Measurements from ENCODE around the gene UGT1A1. TPM values are rescaled to one million over a fixed set of nuclear protein-coding genes. Genes with fewer than 3 reads are reported as not detected.

UGT1A1 gene
- total and polyA plus RNA-seq, 2 of the 13 experiments (the other 11 are each of a cell fraction or from before 2014, with no cell fraction given), result 0.69 to 0.75 TPM

DNA sequence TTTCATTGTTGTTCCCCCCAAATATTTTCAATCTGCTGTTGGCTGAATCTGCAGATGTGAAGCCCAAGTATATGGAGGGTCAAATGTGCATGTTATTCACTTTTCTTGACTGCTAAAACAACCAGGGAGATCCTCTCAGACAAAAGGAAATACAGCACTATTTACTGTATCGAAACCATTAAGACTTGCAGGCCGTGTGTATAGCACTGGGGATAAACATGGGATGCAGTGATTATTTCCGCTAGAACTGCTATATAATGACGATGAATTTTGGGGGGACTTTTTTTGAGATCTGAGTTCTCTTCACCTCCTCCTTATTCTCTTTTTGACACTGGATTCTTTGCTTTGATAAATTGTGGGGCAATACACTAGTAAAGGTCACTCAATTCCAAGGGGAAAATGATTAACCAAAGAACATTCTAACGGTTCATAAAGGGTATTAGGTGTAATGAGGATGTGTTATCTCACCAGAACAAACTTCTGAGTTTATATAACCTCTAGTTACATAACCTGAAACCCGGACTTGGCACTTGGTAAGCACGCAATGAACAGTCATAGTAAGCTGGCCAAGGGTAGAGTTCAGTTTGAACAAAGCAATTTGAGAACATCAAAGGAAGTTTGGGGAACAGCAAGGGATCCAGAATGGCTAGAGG, 3.5 kb upstream of the UGT1A1 start (continued):
- peak; percentile 63; the same call in 1 of the 2 replicates for TF ChIP-seq SPEN (CRISPR knock-in tag; IDR thresholded peaks at IDR 0.05; ENCODE audit: low read depth)
- TF ChIP-seq GABPB1 (CRISPR knock-in tag; IDR thresholded peaks at IDR 0.05), result 0 out of 2 replicates have a peak, but pooled peaks have one; percentile 19
- no peak for TF ChIP-seq SRY (CRISPR knock-in tag; IDR thresholded peaks at IDR 0.05)
- TF ChIP-seq EEA1 (CRISPR knock-in tag; IDR thresholded peaks at IDR 0.05; ENCODE audit: borderline replicate concordance), result no peak
- TF ChIP-seq RFXANK (CRISPR knock-in tag; IDR thresholded peaks at IDR 0.05), result no peak
- no peak for TF ChIP-seq KDM2A (CRISPR knock-in tag; IDR thresholded peaks at IDR 0.05; ENCODE audit: borderline replicate concordance, low read depth)
- TF ChIP-seq, protein P1, sequence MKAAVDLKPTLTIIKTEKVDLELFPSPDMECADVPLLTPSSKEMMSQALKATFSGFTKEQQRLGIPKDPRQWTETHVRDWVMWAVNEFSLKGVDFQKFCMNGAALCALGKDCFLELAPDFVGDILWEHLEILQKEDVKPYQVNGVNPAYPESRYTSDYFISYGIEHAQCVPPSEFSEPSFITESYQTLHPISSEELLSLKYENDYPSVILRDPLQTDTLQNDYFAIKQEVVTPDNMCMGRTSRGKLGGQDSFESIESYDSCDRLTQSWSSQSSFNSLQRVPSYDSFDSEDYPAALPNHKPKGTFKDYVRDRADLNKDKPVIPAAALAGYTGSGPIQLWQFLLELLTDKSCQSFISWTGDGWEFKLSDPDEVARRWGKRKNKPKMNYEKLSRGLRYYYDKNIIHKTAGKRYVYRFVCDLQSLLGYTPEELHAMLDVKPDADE (CRISPR knock-in tag; IDR thresholded peaks at IDR 0.05), result no peak
- TF ChIP-seq, protein P2, sequence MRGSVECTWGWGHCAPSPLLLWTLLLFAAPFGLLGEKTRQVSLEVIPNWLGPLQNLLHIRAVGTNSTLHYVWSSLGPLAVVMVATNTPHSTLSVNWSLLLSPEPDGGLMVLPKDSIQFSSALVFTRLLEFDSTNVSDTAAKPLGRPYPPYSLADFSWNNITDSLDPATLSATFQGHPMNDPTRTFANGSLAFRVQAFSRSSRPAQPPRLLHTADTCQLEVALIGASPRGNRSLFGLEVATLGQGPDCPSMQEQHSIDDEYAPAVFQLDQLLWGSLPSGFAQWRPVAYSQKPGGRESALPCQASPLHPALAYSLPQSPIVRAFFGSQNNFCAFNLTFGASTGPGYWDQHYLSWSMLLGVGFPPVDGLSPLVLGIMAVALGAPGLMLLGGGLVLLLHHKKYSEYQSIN (CRISPR knock-in tag; IDR thresholded peaks at IDR 0.05; ENCODE audit: borderline replicate concordance), result no peak
- TF ChIP-seq SAFB2 (CRISPR knock-in tag; IDR thresholded peaks at IDR 0.05; ENCODE audit: borderline replicate concordance, low read depth), result no peak
- no peak; the same call in 1 of the 2 replicates for TF ChIP-seq ZNF556 (CRISPR knock-in tag; IDR thresholded peaks at IDR 0.05; ENCODE audit: borderline replicate concordance)
- peak; percentile 33; the same call in 1 of the 2 replicates for TF ChIP-seq NFE2L2 (IDR thresholded peaks at IDR 0.05; ENCODE audit: low read length)
- TF ChIP-seq ZNF232 (CRISPR knock-in tag; IDR thresholded peaks at IDR 0.05; ENCODE audit: borderline replicate concordance), result peak; percentile 74; the same call in 1 of the 2 replicates
- 0 out of 2 replicates have a peak, but pooled peaks have one; percentile 52 for TF ChIP-seq KLF12 (CRISPR knock-in tag; IDR thresholded peaks at IDR 0.05; ENCODE audit: borderline replicate concordance)
- peak; percentile 78; the same call in 1 of the 2 replicates for TF ChIP-seq HNRNPUL1 (IDR thresholded peaks at IDR 0.05; ENCODE audit: low read depth, low read length)
- TF ChIP-seq ZNF724P (CRISPR knock-in tag; IDR thresholded peaks at IDR 0.05; ENCODE audit: borderline replicate concordance), result peak; percentile 84; the same call in 1 of the 2 replicates
- no peak for TF ChIP-seq ZNF879 (CRISPR knock-in tag; IDR thresholded peaks at IDR 0.05)
- TF ChIP-seq ZNF572 (CRISPR knock-in tag; IDR thresholded peaks at IDR 0.05), result no peak
- TF ChIP-seq ZNF75D (CRISPR knock-in tag; IDR thresholded peaks at IDR 0.05; ENCODE audit: borderline replicate concordance), result no peak
- TF ChIP-seq ZNF652 (CRISPR knock-in tag; IDR thresholded peaks at IDR 0.05; ENCODE audit: borderline replicate concordance, low read depth), result peak; percentile 57; the same call in 1 of the 2 replicates
- no peak for TF ChIP-seq ZBTB3 (CRISPR knock-in tag; IDR thresholded peaks at IDR 0.05; ENCODE audit: borderline replicate concordance, low read depth)
- TF ChIP-seq AKAP8 (CRISPR knock-in tag; IDR thresholded peaks at IDR 0.05), result peak; percentile 82; the same call in 1 of the 2 replicates
- TF ChIP-seq REPIN1 (CRISPR knock-in tag; IDR thresholded peaks at IDR 0.05; ENCODE audit: borderline replicate concordance, low read depth), result peak; percentile 79
- peak; percentile 67 for TF ChIP-seq CREB1 (IDR thresholded peaks at IDR 0.05)
- peak; percentile 87 for TF ChIP-seq CREB1 (CRISPR knock-in tag; IDR thresholded peaks at IDR 0.05)
- no peak for TF ChIP-seq ZNF44 (CRISPR knock-in tag; IDR thresholded peaks at IDR 0.05)
- no peak for TF ChIP-seq ZNF720 (CRISPR knock-in tag; IDR thresholded peaks at IDR 0.05)
- peak; percentile 89 for TF ChIP-seq ZNF614 (CRISPR knock-in tag; IDR thresholded peaks at IDR 0.05; ENCODE audit: borderline replicate concordance)
- TF ChIP-seq YY1 (IDR thresholded peaks at IDR 0.05; ENCODE audit: insufficient read depth, insufficient replicate concordance, low read depth, low read length), result no peak
- peak; percentile 43; the same call in 1 of the 2 replicates for TF ChIP-seq ZNF24 (IDR thresholded peaks at IDR 0.05)
- TF ChIP-seq, protein P3, sequence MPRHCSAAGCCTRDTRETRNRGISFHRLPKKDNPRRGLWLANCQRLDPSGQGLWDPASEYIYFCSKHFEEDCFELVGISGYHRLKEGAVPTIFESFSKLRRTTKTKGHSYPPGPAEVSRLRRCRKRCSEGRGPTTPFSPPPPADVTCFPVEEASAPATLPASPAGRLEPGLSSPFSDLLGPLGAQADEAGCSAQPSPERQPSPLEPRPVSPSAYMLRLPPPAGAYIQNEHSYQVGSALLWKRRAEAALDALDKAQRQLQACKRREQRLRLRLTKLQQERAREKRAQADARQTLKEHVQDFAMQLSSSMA (CRISPR knock-in tag; IDR thresholded peaks at IDR 0.05), result no peak
